ENCODE data around the gene LRCH3. TPM values are rescaled to one million over a fixed set of nuclear protein-coding genes. Genes with fewer than 3 reads are reported as not detected.

LRCH3 gene
- total and polyA plus RNA-seq, 2 of the 13 experiments (the other 11 are each of a cell fraction or from before 2014, with no cell fraction given) = 25.5 to 103 TPM

- TF ChIP-seq ZNF329 (CRISPR knock-in tag; IDR thresholded peaks at IDR 0.05; ENCODE audit: low read depth) (peak; percentile 81; the same call in 1 of the 2 replicates), TFAP4 (IDR thresholded peaks at IDR 0.05; ENCODE audit: borderline replicate concordance, low read depth) (no peak), ZNF547 (CRISPR knock-in tag; IDR thresholded peaks at IDR 0.05) (peak; percentile 65; the same call in 1 of the 2 replicates), TAF1 (CRISPR knock-in tag; IDR thresholded peaks at IDR 0.05) (peak; percentile 22; the same call in 1 of the 2 replicates), ZSCAN31 (CRISPR knock-in tag; IDR thresholded peaks at IDR 0.05; ENCODE audit: low read depth) (peak; percentile 88), REPIN1 (CRISPR knock-in tag; IDR thresholded peaks at IDR 0.05; ENCODE audit: borderline replicate concordance, low read depth) (peak; percentile 44; the same call in 1 of the 2 replicates), GMEB1 (CRISPR knock-in tag; IDR thresholded peaks at IDR 0.05; ENCODE audit: borderline replicate concordance) (peak; percentile 79), ZSCAN29 (CRISPR knock-in tag; conservative IDR thresholded peaks at IDR 0.05) (peak; percentile 60; the same call in 1 of the 2 replicates), ZNF253 (CRISPR knock-in tag; IDR thresholded peaks at IDR 0.05; ENCODE audit: borderline replicate concordance) (no peak), ZNF766 (CRISPR knock-in tag; IDR thresholded peaks at IDR 0.05; ENCODE audit: borderline replicate concordance) (peak; percentile 82; the same call in 1 of the 2 replicates), ATF4 (CRISPR knock-in tag; IDR thresholded peaks at IDR 0.05) (0 out of 4 replicates have a peak, but pooled peaks of 1 of the 2 experiments have one; percentile 26), ZNF788 (CRISPR knock-in tag; IDR thresholded peaks at IDR 0.05; ENCODE audit: borderline replicate concordance) (peak; percentile 67; the same call in 1 of the 2 replicates), RELA (CRISPR knock-in tag; IDR thresholded peaks at IDR 0.05) (no peak)
- TF ChIP-seq, protein P1, sequence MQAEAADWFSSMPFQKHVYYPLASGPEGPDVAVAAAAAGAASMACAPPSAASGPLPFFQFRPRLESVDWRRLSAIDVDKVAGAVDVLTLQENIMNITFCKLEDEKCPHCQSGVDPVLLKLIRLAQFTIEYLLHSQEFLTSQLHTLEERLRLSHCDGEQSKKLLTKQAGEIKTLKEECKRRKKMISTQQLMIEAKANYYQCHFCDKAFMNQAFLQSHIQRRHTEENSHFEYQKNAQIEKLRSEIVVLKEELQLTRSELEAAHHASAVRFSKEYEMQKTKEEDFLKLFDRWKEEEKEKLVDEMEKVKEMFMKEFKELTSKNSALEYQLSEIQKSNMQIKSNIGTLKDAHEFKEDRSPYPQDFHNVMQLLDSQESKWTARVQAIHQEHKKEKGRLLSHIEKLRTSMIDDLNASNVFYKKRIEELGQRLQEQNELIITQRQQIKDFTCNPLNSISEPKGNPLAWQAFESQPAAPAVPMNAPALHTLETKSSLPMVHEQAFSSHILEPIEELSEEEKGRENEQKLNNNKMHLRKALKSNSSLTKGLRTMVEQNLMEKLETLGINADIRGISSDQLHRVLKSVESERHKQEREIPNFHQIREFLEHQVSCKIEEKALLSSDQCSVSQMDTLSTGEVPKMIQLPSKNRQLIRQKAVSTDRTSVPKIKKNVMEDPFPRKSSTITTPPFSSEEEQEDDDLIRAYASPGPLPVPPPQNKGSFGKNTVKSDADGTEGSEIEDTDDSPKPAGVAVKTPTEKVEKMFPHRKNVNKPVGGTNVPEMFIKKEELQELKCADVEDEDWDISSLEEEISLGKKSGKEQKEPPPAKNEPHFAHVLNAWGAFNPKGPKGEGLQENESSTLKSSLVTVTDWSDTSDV (CRISPR knock-in tag; IDR thresholded peaks at IDR 0.05) = peak; percentile 68; the same call in 1 of the 2 replicates
- TF ChIP-seq, protein P2, sequence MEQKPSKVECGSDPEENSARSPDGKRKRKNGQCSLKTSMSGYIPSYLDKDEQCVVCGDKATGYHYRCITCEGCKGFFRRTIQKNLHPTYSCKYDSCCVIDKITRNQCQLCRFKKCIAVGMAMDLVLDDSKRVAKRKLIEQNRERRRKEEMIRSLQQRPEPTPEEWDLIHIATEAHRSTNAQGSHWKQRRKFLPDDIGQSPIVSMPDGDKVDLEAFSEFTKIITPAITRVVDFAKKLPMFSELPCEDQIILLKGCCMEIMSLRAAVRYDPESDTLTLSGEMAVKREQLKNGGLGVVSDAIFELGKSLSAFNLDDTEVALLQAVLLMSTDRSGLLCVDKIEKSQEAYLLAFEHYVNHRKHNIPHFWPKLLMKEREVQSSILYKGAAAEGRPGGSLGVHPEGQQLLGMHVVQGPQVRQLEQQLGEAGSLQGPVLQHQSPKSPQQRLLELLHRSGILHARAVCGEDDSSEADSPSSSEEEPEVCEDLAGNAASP (CRISPR knock-in tag; IDR thresholded peaks at IDR 0.05; ENCODE audit: borderline replicate concordance) = no peak
- TF ChIP-seq, protein P3, sequence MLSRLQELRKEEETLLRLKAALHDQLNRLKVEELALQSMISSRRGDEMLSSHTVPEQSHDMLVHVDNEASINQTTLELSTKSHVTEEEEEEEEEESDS (CRISPR knock-in tag; IDR thresholded peaks at IDR 0.05; ENCODE audit: borderline replicate concordance) = peak; percentile 23; the same call in 1 of the 2 replicates
- TF ChIP-seq, protein P4, sequence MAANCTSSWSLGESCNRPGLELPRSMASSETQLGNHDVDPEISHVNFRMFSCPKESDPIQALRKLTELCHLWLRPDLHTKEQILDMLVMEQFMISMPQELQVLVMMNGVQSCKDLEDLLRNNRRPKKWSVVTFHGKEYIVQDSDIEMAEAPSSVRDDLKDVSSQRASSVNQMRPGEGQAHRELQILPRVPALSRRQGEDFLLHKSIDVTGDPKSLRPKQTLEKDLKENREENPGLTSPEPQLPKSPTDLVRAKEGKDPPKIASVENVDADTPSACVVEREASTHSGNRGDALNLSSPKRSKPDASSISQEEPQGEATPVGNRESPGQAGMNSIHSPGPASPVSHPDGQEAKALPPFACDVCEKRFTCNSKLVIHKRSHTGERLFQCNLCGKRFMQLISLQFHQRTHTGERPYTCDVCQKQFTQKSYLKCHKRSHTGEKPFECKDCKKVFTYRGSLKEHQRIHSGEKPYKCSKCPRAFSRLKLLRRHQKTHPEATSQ (CRISPR knock-in tag; IDR thresholded peaks at IDR 0.05; ENCODE audit: borderline replicate concordance) = peak; percentile 11; the same call in 1 of the 2 replicates
These were observed 41.3 kb upstream of the LRCH3 start, which contains the start of gene FYTTD1 (continued) for GRCh38 chr3:197749601-197750395.
